NCI-H146 treated with DMSO at 0.1 percent for 48 hours (cell line): Measurements from ENCODE around the gene FKBP9.

Experiments
- DNase-seq: peaks from one replicate; lab custom pipeline; 2025; ENCODE audit not compliant: unreplicated experiment; lab: John Stamatoyannopoulos, UW

Gene FKBP9

GRCh38 chr7:33054261-33054964, 97.2 kb downstream of the FKBP9 start:
- DNase-seq, result no peak

- DNase-seq, result no peak
Measured at GRCh38 chr7:33055158-33055557, 97.9 kb downstream of the FKBP9 start.
